K562 (cell line): ENCODE data around the gene PLEKHA7. TPM values are rescaled to one million over a fixed set of nuclear protein-coding genes. Genes with fewer than 3 reads are reported as not detected.

Experiments
- ATAC-seq: fragments of 200-7000 bp; cut with Tn5 transposase; 3 replicates; pipeline ENCODE4 v1.9.1; 2020; ENCODE audit warnings: moderate library complexity
- BruUV-seq: library from RNA; stranded (reverse); fragments of 400-500 nt; replicated peaks from 2 replicates; lab custom pipeline; 2021; lab: Mats Ljungman, UMichigan
- CTCF ChIA-PET: fragments of 300-600 bp; formaldehyde crosslinking; extraction: SDS; loops from one replicate; lab custom pipeline; 2021; ENCODE audit warnings: low intra/inter-chr PET ratio; lab: Yijun Ruan, JAX
- POLR2A ChIA-PET: fragments of 300-600, 350-650 bp; sonication (Branson Sonifier 250); formaldehyde crosslinking; extraction: SDS; loops from one replicate; lab custom pipeline; 2021; ENCODE audit warnings: antibody characterized with exemption, inconsistent platforms; lab: Yijun Ruan, JAX
- DNase-seq, 4 experiments: peaks; one replicate each; pipeline versions ENCODE4 v3.0.0 to v3.0.0-alpha.2; 2011 to 2018; ENCODE audit warnings: low spot score in 3 of 4, mixed read lengths in 3 of 4; ENCODE audit errors: extremely low read depth in 1 of 4
- FAIRE-seq: peaks from 2 replicates; lab custom pipeline; 2011; peaks lifted over from hg19 to GRCh38; lab: Jason Lieb, UNC
- H2AFZ ChIP-seq: 2 replicates; pipeline ENCODE4 v1.6.0; 2011; ENCODE audit warnings: low read depth, low read length, control low read depth, inconsistent platforms
- H3K27ac ChIP-seq: fragments of 200-600 bp; 3 replicates; pipeline ENCODE4 v1.8.0; 2011; ENCODE audit warnings: low read depth, mild to moderate bottlenecking, control low read depth, inconsistent platforms, low read length, moderate library complexity, mixed read lengths; ENCODE audit errors: extremely low read depth
- H3K27me3 ChIP-seq, 2 experiments: fragments of 300-600 bp in 1 of 2; 2 replicates in 1 of 2; 3 replicates in 1 of 2; pipeline versions ENCODE4 v1.6.0 to v1.8.0; 2011; ENCODE audit warnings: inconsistent platforms in 2 of 2, low read length in 2 of 2, mild to moderate bottlenecking in 1 of 2, mixed read lengths in 1 of 2, moderate library complexity in 1 of 2; ENCODE audit not compliant: control insufficient read depth in 2 of 2, insufficient read depth in 2 of 2
- H3K36me3 ChIP-seq: fragments of 300-600 bp; 3 replicates; pipeline ENCODE4 v1.8.0; 2011; ENCODE audit warnings: mild to moderate bottlenecking, low read length, inconsistent platforms; ENCODE audit not compliant: control insufficient read depth, insufficient read depth
- H3K4me1 ChIP-seq, 2 experiments: fragments of 200-600 bp in 1 of 2; replicated peaks in 1 of 2; 2 replicates in 1 of 2; 3 replicates in 1 of 2; pipeline versions ENCODE4 v1.5.1 to v1.8.0; 2011; ENCODE audit warnings: inconsistent platforms in 2 of 2, low read length in 2 of 2, mild to moderate bottlenecking in 1 of 2, mixed read lengths in 1 of 2, moderate library complexity in 1 of 2; ENCODE audit not compliant: control insufficient read depth in 2 of 2, insufficient read depth in 2 of 2
- H3K4me2 ChIP-seq: 2 replicates; pipeline ENCODE4 v1.6.1; 2011; ENCODE audit warnings: low read length, control low read depth, inconsistent platforms, mixed read lengths; ENCODE audit not compliant: insufficient read depth
- H3K4me3 ChIP-seq: fragments of 200-600 bp; sonication (generic), shearing (Covaris generic); 2 replicates; pipeline ENCODE4 v1.5.1; 2016; ENCODE audit warnings: control low read depth, inconsistent platforms
- H3K79me2 ChIP-seq: fragments of 200-600 bp; 3 replicates; pipeline ENCODE4 v1.8.0; 2011; ENCODE audit warnings: low read length, inconsistent platforms; ENCODE audit not compliant: control insufficient read depth, insufficient read depth
- H3K9ac ChIP-seq, 2 experiments: 2 replicates each; pipeline versions ENCODE4 v1.6.0 to v1.6.1; 2011; ENCODE audit warnings: low read depth in 2 of 2, low read length in 2 of 2, control low read depth in 1 of 2, inconsistent platforms in 1 of 2, mild to moderate bottlenecking in 1 of 2, mixed read lengths in 1 of 2; ENCODE audit not compliant: insufficient read depth in 1 of 2
- H3K9me1 ChIP-seq: one replicate; pipeline ENCODE4 v1.6.0; 2011; ENCODE audit warnings: inconsistent platforms, mild to moderate bottlenecking, low read length, moderate library complexity; ENCODE audit not compliant: control insufficient read depth, insufficient read depth
- H3K9me3 ChIP-seq: replicated peaks from 2 replicates; pipeline ENCODE4 v1.5.1; 2011; ENCODE audit warnings: low read depth, low read length, inconsistent platforms; ENCODE audit not compliant: control insufficient read depth, insufficient read depth
- H4K20me1 ChIP-seq: replicated peaks from 2 replicates; pipeline ENCODE4 v1.6.1; 2011; ENCODE audit warnings: low read length, inconsistent platforms, mixed read lengths; ENCODE audit not compliant: control insufficient read depth, insufficient read depth
- ETS1 ChIP-seq: conservative IDR thresholded peaks from 2 replicates; pipeline ENCODE4 v1.6.1; 2011; ENCODE audit warnings: low read depth, mild to moderate bottlenecking, low read length; ENCODE audit not compliant: control insufficient read depth
- KAT7 ChIP-seq: sonication (generic); formaldehyde crosslinking; IDR thresholded peaks from 2 replicates; pipeline ENCODE4 v1.8.0; 2022; ENCODE audit warnings: missing genetic modification reagents, mild to moderate bottlenecking, borderline replicate concordance
- NELFE ChIP-seq: IDR thresholded peaks from 2 replicates; pipeline ENCODE4 v1.6.1; 2011; ENCODE audit warnings: mild to moderate bottlenecking; ENCODE audit not compliant: insufficient read depth, insufficient read length
- PHTF2 ChIP-seq: fragments of 250-450 bp; sonication (Bioruptor Pico); IDR thresholded peaks from 2 replicates; pipeline ENCODE4 v1.5.0; 2021; ENCODE audit warnings: mild to moderate bottlenecking
- PPARD ChIP-seq: fragments of 250-450 bp; sonication (Bioruptor Pico); IDR thresholded peaks from 2 replicates; pipeline ENCODE4 v1.8.0; 2022; ENCODE audit warnings: inconsistent platforms, mild to moderate bottlenecking, moderate library complexity
- ZBTB49 ChIP-seq: sonication (generic); formaldehyde crosslinking; IDR thresholded peaks from 2 replicates; pipeline ENCODE4 v1.8.0; 2022; ENCODE audit warnings: missing genetic modification reagents, mild to moderate bottlenecking, borderline replicate concordance
- WGBS: fragments of 100-300 bp; shearing (Covaris generic); methylation state at CpG from one replicate; pipeline ENCODE4 v1.1.6; 2016; ENCODE audit warnings: low coverage, mixed read lengths; ENCODE audit not compliant: insufficient coverage; ENCODE audit errors: missing lambda C conversion rate; 5-methylcytosine and 5-hydroxymethylcytosine counted together
- in situ Hi-C: fragments of 300-500 bp; cut with MboI; formaldehyde crosslinking; loops from 4 replicates; pipeline ENCODE4 v1.15.0; 2018; ENCODE audit warnings: inconsistent platforms, mixed read lengths
- intact Hi-C: fragments of 100-400 bp; cut with micrococcal nuclease; formaldehyde crosslinking; loops from 2 replicates; pipeline ENCODE4 v1.14.2; 2022
- polyA plus RNA-seq, 8 experiments: library from polyadenylated mRNA; depleted of rRNA in 4 of 8; stranded (reverse) in 5 of 8; unstranded in 3 of 8; fragments of >200 nt; fragmentation: Nextera tagmentation in 2 of 8; fragmentation: Illumina TruSeq in 1 of 8; extraction: Ambion mirVana in 2 of 8; extraction: Trizol in 1 of 8; gene quantifications; 2 replicates each; pipeline versions ENCODE4 v1.2.1 to v1.2.3, GENCODE V29; 2011 to 2014; ENCODE audit warnings: inconsistent platforms in 1 of 8, missing spikeins in 1 of 8
- total RNA-seq, 7 experiments: library from RNA; depleted of rRNA in 6 of 7; stranded (reverse); fragments of >200 nt in 6 of 7; fragmentation: Illumina TruSeq in 2 of 7; extraction: Trizol in 2 of 7; gene quantifications; 2 replicates each; pipeline versions ENCODE4 v1.2.1 to v1.2.3, GENCODE V29; 2011 to 2021; ENCODE audit warnings: low replicate concordance in 1 of 7

PLEKHA7 gene
- total and polyA plus RNA-seq, 9 of the 15 experiments (the other 6 are each of a cell fraction or from before 2014, with no cell fraction given), result 0.06 to 0.77 (median 0.20) TPM; not detected in 1

GRCh38 chr11:16795146-16795545 lies 219.1 kb downstream of the PLEKHA7 start:
- ATAC-seq (no peak), DNase-seq (no peak), FAIRE-seq (no peak)
- no peak for TF ChIP-seq KAT7 (CRISPR knock-in tag)
- TF ChIP-seq PPARD (CRISPR knock-in tag), result no peak
- no peak for TF ChIP-seq ZBTB49 (CRISPR knock-in tag)
- no peak for TF ChIP-seq PHTF2
- no peak for TF ChIP-seq NELFE
- no peak for TF ChIP-seq ETS1
- Histone ChIP-seq H3K27me3 (peaks cover 5 to 35% of the 10 kb centered on the region in 2 experiments), H3K27ac (no peak overlapping the region), H3K4me3 (no peak overlapping the region), H3K9ac (no peak overlapping the region), H3K4me1 (no peaks in the 10 kb centered on the region; a peak in 1 of 5 replicates), H3K4me2 (no peak overlapping the region), H3K36me3 (no peaks in the 10 kb centered on the region), H3K9me1 (no peaks in the 10 kb centered on the region), H2AFZ (no peak overlapping the region), H3K9me3 (no peaks in the 10 kb centered on the region), H4K20me1 (no peaks in the 10 kb centered on the region), H3K79me2 (no peaks in the 10 kb centered on the region)
- in situ Hi-C loops (no loop called here), intact Hi-C loops (no loop called here)
- WGBS, result 2% methylated on average over 8 of the region's 8 CpGs
- ChIA-PET POLR2A (no interaction called here), CTCF (no interaction called here)
- no TSS peak for BruUV-seq
